HL-60/S4 treated with retinoic acid at 250 ng/mL for 4 days and 3 days (cell line): ENCODE measurements around the gene PANK1.
"Not testable (repeated sequence)": the region's sequence is repeated elsewhere in the genome, so short reads cannot be mapped to it uniquely, and the experiment has no call there.

ENCODE experiments used
- in situ Hi-C: fragments of 300-500 bp; cut with MboI; formaldehyde crosslinking; loops from 2 replicates; pipeline ENCODE4 v1.7.0; 2022; ENCODE audit warnings: low sequenced_read_pairs

PANK1 gene

DNA sequence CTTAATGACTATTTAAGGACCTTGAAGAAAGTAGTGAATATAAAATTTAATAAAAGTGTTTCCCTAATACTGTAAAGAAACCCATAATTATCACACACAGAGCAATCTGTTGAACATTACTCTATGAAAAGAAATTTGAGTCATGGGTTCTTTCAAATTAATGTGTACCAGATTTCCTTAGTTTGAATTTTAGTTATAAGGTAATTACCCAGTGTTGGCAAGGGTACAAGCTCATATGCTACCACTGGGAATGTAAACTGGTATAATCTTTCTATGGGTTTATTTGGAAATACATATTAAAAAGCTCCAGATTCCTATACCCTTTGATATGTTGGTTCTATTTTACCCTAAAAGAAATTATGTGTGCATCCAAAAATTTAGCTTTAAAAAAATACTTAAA is 22.9 kb downstream of the PANK1 start:
- in situ Hi-C loops = no loop called here

DNA sequence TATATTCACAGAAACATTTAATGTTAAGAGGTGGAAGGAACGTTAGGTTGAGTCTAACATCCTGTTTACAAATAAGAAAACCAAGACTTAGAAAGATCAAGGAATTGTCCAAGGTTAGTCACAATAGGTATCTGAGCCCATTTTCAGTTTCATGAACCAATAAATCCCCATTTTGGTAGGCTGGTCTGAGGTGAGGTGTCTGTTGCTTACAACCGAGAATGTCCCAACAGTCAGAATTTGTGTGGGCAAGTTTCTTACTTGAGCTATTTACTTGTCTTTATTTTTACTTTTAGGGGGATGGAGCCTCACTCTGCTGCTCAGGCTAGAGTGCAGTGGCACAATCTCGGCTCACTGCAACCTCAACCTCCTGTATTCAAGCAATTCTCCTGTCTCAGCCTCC is 23.6 kb downstream of the PANK1 start:
- in situ Hi-C loops = no loop called here

DNA sequence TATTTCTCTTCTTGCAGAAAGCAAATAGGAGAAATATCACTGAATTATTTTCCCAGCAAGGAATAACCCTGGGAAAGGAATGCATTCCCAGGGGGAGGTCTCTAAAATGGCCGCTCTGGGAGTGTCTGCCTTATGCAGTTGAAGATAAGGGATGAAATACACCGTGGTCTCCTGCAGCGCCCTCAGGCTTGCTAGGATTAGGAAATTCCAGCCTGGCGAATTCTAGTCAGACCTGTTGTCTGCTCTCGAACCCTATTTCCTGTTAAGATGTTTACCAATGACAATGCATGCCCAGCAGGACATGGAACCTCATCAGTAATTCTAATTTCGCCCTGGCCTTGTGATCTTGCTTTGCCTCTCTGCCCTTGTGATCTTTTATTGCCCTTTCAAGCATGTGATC is 24.7 kb downstream of the PANK1 start:
- in situ Hi-C loops = not testable (repeated sequence)

DNA sequence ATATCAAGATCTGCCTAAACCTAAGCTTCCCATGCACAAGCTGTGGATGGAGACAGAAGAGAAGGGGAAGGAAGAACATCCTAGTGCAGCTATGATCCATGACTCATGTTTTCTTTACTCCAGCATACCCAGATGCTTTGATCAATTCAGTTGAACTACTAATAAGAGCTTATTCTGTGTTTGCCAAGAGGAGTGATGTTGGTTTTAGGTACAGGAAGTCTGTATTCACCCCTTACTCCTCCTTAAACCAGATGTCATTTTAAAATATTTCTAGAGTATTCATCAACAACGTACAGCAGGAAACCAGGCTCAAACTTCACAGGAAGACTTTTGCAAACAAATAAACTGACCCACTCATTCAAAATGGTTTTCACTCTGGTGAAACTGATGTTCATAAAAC is 29.2 kb downstream of the PANK1 start:
- in situ Hi-C loops = no loop called here

DNA sequence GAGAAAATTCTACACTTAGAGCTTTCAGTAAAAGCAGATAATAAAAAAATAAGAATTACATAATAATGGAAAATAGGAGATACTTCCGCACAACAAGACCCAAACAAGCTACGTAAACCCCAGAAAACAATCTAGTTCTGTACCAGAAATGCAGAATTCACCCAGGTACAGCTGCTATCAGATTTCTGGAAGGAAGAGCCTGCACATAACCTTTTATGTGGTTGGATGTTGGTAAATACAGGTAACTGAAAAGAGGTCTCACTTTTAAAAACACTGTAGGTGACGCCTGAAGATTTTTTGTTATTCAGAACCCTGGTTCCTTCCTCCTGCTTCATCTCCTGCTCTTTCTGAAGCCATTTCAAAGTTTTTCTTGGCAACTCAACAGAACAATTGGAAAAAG is 29.9 kb downstream of the PANK1 start:
- in situ Hi-C loops = no loop called here

DNA sequence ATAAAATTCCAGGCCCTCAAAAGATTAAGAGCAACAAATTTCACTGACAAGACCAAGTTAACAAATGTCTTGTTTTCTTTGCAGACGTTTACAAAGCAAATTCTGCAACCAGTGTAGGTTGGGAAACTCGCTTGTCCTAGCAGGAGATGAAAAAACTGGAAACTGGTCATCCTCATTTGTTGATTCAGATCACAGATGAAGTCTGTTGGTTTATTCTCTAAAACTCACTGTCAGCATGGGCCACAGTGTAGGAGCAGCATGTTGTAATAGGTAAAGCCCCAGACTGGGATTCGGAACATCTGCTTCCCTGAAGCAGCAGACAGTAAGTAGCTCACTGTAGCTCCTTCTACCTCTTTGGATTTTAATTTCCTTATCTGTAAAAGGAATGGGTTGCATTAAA is 31.5 kb downstream of the PANK1 start:
- in situ Hi-C loops = no loop called here

DNA sequence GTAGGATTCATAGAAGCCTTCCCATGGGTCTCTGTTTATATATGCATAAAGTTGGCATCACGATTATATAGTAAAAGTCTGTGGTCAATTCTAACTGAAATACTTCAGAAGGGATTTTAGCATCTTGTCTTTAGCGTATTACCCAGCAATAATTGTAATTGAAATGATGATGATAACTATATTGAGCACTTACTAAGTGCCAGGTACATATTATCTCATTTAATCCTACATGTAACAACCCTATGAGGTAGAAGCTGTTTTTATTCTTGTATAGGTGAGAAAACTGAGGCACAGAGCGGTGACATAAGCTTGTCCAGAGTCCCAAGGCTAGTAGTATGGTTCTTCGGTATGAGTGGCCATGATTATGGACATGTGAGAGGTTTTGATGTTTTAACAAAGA is 33.8 kb downstream of the PANK1 start:
- in situ Hi-C loops = no loop called here

DNA sequence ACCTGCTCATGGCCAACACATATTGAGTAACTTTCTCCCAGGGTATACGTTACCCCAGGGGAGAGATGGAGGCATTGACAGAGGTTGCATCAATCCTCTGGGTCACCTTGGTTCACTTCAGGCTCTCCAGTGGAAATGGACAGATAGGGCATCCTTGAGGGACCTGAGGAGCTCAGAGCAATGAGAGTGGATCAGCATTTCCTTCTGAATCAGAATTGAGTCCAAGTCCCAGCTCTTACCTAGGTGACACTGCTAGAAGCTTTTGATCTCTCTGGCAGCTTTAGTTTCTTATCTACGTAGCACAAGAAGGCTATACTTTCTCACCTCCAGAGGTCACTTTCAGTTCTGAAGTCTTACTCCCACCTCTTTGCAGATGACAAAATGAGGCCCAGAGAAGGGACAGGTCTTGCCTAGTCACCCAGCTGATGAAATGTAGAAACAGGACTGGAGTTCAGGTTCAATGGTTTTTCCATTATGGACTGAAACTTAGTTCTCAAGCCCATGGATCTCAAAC is 35.2 kb downstream of the PANK1 start:
- in situ Hi-C loops = no loop called here

DNA sequence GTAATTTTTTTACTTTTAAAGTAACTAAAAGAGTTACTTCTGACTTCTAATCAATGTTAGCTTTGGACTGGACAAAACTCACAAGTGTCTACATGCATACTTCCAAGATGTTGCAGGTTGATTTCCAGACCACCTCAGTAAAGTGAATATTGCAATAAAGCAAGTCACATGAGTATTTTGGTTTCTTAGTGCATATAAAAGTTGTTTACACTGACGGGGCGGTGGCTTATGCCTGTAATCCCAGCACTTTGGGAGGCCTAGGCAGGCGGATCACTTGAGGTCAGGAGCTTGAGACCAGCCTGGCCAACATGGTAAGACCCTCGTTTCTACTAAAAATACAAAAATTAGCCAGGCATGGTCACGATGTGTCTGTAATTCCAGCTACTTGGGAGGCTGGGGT is 40.8 kb downstream of the PANK1 start:
- in situ Hi-C loops = no loop called here

DNA sequence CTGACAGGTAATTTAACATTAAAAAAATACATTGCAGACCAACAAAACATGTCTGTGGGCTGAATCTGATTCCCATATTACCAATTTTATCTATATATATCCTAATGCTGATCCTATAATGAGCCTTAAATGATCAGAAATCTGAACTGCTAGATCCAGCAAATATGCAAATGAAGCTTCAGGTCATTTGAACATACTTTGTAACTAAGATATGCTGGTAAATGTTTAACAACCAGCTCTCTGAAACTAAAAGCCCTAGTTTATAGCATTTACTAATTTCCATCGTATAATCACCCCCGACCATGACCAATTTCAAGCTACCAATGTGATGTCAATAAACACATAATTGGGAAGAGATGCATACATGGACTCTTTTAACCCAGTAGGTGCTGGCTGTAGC is 42.1 kb downstream of the PANK1 start:
- in situ Hi-C loops = no loop called here

DNA sequence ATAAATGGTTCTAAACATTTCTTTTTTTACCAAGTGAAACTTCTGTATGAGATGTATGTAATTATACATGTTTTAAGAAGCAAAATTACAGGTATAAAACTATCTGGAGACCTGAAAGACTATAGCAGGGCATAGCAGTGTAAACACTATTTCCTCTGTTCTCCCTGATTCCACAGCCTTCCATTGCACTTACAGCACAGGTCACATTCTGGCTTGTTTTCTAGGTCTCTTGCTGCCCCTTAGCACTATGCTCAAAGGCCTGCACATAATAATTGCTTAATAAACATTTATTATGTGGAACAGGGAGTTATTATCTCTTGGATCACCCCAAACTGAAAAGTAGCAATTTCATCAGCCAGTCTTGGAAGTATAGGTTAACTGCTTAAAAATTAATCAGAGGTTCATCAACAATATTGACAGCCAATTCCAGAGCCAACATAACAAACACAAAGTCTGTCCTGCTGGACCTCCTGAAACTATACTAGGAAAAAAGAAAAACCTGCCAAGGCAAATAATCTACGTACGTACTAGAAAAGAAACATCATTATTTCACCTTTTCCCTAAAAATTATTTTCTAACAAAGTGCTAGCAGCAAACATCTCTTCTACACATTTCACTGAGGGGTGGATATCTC is 43.2 kb downstream of the PANK1 start:
- in situ Hi-C loops = no loop called here

DNA sequence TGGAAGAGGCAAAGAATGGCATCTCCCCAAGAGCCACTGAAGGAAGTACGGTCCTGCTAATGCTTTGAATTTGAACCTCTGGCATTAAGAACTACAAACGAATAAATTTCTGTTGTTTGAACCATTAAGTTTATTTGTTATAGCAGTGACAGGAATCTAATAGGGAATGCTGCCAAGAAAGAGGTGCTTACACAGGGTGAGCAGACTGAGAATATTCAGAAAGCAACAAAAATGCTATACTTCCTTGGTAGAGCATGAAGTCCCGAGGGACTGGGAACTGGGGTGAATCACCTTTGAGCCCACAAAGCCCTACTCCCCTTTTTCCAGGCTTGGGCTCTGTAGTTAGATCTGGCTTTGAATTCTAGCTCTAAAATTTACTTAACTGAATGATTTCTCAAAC is 45.0 kb downstream of the PANK1 start:
- in situ Hi-C loops = no loop called here

DNA sequence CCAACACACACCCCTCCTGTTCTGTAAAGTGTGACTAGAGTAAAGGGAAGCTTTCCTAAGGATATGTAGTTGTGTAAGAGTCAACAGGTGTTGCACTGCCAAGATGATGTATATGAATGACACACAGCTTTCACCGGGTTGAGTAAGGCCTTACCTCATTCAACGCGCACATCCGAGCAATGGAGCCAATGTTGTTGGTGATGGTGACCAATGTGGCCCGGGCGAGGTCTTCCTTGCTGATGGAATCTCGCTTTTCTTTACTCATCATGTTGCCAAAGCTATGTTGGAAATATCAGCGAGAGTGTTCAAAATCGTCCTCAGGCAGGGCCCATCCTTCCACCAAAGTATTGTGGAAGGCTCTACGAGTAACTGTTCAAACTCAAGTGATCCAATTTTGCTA is 52.0 kb downstream of the PANK1 start:
- in situ Hi-C loops = no loop called here

DNA sequence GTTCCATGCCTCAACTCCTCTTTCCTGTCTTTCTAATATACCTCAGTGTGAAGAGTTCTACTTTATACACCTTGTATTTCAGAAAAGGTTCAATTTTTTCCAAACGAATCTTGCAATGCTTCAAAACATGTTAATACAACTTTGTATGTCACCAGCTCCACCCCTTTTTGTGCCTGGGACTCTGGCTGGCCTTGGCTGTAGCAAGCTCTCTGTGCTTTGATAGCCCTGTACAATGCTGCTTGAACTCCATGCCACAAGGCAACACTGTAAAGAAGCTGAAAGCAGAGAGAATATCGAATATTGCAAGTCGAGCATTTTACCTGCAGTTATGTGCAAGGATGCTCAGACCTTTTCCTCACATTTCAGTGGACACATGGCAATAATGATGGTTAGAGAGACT is 52.5 kb downstream of the PANK1 start:
- in situ Hi-C loops = no loop called here

DNA sequence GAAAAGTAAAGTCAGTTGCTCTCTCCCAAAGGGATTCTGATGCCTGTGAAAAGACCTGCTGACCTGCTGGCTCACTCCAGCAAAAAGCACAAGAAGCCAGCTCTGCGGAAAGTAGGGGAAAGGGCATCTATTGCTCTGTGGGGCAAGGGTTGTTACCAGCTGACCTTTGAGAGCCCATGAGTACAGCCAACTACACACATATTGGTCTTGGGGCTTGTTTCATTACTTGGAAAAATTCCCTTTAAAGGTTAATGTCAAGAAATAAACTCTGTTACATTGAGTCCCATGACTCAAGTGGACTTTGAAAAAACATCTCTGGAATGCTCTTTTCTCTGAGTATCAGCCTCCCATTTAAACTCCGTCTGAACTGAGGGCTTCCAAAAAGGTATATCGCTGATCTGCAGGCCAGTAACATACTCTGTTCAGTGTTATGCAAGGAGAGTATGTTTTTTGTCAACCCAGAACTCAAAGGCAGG is 53.2 kb downstream of the PANK1 start:
- in situ Hi-C loops = no loop called here

DNA sequence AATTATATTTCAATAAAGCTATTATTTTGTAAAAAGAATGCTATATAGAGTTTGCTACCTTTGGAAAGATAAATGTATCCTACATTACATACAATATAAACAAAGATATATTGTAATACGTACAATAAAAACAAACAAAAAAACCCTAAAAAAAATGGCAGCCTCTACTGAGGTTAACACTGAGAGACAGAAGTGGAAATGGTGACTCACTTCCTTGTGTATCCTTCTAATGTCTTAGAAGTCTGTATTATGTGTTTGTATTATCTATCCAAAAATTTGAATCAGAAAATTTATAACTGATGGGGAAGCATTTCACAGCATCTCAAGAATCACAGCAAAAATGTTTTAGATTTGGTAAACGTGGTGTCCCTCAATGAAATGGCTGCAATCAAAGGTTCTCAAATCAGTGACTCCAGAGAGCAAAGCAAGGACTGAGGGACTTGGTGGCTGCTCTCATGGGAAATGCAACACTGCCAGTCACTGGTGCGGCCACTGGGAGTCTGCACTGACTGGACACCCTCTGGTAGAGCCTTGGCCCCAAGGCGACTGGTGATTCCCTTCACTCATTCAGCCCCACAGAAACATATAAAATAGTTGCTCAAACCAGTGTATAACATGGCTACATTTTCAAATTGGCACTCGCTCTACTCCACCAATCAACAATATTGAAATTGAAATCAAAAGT is 53.8 kb downstream of the PANK1 start:
- in situ Hi-C loops = no loop called here

DNA sequence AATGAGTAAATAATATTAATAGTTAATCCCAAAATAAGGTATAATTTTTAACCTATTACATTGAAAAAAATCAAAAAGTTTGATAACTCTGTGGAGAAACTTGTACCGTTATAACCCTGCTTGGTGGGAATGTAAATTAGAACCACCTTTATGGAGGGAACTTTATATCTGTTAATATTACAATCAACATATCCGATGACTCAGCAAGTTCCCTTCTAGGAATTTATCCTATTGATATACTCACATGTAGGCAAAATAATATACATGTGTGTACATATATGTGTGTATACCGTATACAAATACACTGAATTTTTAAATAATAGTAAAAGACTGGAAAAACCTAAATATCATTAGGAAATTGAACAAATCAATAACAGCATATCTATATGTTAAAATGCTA is 54.7 kb downstream of the PANK1 start:
- in situ Hi-C loops = no loop called here

DNA sequence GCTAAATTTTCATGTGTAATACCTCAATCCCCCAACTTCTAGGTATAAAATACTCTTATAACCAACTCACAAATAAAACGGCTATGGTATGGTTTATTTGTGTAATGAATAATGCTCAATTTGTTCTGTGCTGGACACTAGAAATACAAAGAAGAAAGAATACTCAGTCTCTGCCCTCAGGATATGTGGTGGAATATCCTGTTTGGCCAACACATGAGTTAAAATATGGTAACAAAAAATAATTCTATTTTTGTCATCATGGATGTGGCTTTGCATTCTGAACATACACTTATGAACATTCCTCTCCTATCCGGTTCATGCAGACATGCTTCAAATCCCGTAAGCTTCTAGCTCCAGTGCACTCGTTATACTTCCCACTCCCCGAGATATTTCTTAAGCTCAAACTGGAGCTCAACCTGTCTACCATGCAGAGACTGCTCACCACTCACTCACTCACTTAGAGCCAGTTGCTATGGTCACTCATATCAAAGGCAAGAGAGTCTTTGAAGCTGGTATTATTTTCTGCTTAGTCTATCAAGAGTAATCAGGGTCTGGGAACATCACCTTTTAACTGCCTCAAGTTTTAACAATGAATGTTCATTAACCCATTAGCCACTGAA is 55.8 kb downstream of the PANK1 start:
- in situ Hi-C loops = no loop called here

DNA sequence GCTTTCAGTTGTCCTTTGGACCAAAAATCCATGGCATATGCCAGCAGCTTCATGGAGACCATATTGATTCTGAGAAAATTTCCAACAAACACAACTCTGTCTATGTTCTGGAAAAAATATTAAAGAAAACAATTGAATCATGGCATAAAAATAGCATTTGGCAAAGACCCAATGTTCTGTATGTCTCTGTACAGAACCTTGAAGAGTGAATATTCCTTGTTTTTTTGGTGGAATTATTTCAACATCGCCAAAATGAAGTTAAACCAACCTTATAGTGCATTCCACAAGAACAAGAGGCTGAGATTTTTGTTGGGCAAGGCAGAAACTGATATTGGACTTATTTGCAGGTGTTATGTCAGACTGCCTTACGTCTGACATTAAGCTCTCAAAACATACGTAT is 56.4 kb downstream of the PANK1 start:
- in situ Hi-C loops = no loop called here

DNA sequence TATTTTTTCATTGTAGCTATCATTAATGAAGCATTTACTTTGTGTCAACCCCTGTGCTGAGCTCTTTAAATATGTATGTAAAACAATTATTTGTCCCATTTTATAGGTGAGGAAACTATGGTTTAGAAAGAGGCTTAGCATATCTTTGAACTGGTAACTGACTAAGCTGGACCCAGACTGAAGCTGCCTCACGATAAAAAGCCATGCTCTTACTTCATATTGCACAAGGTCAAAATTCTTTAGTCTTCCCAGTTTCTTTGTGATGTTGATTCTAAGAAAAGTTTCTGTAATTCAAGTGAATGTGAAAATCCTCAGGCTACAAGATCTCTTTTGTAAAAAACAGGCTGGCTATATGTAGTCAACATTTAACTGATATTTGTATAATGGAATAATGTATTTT is 63.0 kb downstream of the PANK1 start:
- in situ Hi-C loops = no loop called here

DNA sequence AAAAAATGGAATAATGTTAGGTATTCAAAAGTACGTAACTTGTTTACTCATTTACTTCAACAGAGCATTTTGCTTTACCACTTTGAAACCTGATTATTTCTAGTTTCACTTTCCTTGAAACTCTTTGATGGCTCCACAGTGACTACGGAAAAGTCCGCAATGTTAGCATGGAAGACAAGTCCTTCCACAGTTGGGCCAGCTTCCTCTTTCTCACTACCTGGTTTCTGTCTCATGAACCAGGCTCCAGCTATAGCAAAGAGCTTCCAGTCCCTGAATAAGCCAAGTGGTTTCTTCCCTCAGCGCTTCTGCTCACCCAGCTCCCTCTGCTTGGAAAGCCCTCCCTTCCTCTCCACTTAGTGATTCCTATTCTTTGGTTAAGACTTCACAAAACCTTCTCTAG is 64.8 kb downstream of the PANK1 start:
- in situ Hi-C loops = no loop called here

DNA sequence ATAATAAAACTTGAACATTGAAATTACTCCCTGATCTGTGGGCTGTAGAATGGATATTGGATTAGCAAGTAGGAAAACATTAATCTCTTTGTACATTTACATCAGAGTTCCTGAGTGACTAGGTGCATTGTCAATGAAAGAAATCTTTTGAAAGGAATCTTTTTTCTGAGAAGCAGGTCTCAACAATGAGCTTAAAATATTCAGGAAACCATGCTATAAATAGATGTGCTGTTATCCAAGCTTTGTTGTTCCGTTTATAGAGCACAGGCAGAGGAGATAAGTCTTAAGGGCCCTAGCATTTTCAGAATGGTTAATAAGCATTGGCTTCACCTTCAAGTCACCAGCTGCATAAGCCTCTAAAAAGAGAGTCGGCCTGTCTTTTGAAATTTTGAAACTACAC is 68.3 kb downstream of the PANK1 start:
- in situ Hi-C loops = no loop called here
